NCI-H1105 (cell line): ENCODE results near the gene CANT1.

Experiments
- DNase-seq: peaks from one replicate; lab custom pipeline; 2025; lab: John Stamatoyannopoulos, UW

The CANT1 gene

DNA sequence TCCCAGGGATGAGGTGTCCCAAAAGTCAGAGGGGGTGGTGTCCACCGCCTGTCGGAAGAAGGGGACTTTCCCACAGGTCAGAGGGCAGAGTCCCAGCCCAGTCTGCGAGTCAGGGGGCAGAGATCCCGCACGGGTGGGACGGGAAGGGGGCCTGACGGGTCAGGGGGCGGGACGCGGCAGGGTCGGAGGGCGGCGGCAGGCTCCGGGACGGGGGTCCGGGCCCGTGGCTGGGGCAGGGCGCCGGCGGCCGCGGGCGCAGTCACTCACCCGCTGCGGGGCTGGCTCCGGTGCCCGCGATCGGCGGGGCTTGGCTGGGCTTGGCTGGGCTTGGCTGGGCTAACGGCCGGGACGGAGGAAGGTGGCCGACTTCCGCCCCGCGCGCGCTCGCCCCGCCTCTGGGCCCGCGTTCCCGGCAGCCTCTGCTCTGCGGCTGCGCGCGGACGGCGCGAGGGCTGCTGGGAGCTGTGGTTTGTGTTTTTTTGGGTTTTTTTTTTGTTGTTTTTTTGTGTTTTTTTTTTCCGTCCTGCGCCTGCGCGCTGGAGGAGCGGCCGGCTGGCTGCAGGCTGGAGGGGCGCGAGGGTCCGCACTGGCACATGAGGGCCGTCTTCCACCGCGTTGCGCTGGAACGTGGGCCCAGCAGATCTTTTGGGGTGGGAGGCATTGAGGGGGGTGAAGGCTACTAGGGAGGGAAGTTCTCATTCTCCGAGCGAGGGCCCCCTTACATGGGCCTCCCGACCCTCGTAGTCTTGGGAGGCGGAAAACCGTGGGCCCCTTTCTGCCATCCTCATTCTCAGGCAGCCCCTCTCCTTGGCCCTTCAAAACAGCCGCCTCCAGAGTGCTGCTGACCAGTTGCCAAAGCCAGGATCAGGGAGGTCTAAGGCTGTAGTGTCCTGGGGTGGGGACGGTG, at the start of gene CANT1:
Gene CANT1 (minus strand): TSS at position 368 of the 907 bp plus-strand sequence. CDS start 12,142 bp downstream, outside the sequence.
- DNase-seq = peak; percentile 68

DNA sequence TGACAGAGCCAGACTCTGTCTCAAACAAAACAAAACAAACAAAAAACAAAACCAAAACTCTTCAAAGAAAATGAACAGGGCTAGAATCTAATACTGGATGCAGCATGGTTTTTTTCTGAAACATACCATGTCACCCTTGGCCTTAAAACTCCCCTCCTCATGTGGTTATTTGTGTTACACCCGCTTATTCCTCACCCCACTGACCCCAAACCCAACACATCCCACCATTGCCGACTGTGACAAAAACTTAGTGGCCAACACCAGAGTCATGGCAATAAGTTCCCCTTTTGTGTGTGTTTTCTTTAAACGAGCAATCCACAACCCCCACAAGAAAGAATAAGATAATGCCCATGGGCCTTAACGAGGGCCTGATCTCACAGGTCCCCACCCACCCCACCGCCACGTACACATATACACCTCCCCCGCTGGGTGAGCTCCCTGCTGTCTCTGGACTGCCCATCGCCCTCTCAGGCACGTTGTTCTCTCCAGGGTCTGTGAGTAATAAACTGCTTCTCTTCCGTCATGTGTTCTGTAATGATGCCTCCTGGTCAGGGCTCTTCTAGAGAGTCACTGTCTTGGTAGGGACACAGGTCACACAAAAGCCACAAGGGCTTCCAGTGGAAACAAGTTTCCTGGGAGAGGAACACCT, 48.3 kb upstream of the CANT1 start:
- no peak for DNase-seq

DNA sequence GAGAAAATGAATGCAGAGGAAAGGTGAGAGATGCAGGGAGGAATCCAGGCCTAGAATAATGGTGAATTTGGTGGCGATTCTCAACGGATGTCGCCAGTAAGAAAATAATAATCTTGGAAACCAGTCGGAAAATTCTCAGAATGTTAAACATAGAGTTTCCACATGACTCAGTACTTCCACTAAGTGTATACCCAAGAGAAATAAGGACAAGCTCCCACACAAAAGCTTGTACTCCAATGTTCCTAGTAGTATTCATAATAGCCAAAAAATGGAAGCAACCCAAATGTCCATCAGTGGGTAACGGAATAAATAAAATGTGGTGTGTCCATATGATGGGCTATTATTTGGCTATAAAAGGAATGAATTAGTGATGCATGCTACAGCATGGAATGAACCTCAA, 45.6 kb upstream of the CANT1 start:
- no peak for DNase-seq

DNA sequence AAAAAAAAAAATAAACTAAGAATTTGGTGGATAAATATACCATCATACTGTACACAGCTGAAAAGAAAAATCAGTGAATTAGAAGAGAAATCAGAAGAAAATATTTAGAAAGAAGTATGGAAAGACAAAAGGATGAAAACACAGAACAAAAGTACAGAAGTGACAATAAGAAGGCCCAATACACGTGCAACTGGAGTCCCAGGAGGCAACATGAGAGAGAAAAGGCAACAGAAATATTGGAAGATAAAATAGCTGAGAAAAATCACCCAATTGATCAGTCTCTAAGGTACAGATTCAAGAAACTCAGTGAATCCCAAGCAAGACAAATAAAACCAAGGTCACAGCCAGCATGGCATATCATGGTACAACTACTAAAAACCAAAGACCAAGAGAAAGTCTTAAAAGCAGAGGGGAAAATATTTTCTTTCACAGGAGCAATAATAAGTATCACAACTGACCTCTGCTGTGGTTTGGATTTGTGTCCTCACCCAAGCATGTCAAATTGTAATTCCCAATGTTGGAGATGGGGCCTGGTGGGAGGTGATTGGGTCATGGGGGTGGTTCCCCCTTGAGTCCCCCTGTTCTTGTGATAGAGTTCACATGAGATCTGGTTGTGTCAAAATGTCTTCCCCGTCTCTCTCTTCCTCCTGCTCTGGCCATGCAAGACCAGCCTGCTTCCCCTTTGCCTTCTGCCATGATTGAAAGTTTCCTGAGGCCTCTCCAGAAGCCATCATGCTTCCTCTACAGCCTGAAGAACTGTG, 44.8 kb upstream of the CANT1 start:
- DNase-seq = no peak

DNA sequence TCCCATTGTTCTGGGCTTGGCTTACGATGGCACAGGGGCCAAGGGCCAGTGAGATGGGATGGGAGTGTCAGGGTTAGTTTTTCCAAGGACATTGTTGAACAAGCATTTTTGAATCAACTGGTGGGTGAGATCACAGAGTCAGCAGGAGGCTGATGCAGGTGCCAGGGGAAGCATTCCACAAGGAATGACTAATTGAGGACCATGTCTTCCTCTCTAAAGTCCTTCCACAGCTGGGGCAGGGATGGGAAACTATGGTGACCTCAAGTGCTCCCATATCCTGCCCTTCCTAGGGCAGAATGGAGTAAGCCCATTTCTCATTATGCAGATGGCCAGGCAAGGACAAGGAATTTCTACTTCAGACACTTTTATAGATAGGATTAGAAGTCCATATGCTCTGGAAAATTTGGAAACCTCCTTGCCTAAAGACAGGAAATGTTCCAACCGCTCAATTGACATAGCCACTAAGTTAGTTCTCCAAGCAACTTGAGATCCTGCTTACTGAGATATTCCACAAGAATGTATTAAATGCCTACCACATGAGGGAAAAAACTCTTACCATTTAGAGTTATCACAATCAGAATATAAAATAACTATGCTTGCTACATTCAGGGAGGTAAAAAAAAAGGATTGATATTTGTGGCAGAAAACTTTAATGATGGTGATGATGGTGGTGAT, 43.8 kb upstream of the CANT1 start:
- no peak for DNase-seq

DNA sequence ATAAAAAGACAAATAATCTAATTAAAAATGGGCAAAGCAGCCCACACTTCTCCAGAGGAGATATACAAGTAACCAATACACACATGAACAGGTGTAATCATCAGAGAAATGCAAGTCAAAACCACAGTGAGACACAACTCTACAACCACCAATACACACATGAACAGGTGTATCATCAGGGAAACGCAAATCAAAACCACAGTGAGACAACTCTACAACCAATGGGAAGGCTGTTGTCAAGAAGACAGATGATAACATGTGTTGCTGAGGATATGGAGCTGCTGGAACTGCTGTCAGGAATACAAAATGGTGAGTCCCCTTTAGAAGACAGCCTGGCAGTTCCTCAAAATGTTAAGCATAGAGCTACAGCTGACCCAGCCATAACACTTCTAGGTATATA, 42.6 kb upstream of the CANT1 start:
- DNase-seq = no peak

DNA sequence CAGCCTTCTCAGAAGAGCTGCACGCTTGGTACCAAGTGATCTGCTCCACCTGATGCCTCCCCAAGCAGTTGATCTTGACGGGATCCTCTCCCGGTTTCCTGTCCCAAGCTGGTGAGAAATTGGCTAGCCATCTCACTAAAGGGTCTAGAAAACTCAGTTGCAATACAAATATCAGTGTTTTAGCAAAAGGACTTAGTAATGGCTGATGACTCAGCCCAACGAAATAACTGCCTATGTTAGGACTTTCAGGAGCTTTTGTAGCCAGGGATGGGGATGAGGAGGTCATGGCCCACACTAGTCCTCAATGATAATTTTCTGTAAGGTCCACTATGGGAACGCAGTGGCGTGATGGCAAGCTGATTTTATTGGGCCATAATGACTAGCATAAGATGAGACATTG, 41.7 kb upstream of the CANT1 start:
- no peak for DNase-seq

DNA sequence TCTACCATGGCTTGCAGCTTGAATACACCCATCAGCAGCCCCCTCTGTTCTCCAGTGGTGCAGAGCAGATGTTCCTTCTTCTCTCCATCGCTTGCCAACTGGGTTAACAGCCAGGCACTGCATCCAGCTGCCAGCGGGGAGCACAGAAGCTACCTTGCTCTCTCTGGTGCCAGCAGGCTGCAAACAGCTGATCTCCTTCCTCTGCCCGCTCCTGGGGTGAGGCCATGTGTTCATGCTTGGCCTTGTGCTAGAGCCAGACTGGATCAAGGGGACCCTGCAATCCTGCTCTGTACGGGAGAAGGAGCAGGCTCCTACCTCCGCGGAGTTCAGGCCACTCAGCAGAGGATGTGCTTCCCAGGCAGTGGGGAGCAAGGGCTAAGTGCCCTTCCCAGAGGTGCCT, 41.0 kb upstream of the CANT1 start:
- DNase-seq = no peak

DNA sequence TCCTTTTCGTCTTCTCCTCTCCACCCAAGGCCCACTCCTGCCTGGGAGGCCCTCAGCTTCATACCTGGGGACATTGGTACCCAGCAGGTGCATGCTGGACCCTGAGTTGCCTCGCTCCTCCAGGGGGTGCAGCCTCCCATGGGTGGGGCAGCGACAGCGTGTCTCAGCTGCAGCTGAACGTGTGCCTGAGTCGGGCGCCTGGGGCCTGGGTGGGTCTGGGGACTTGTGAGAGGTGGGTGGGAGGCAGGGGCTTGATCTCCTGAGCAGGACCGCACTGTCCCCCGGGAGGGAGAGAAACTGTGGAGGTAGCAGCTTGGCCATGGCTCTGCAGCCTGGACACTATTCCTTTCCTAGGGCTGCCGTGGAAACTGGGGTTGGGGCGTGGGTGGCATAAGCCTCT, 40.3 kb upstream of the CANT1 start:
- DNase-seq = no peak

DNA sequence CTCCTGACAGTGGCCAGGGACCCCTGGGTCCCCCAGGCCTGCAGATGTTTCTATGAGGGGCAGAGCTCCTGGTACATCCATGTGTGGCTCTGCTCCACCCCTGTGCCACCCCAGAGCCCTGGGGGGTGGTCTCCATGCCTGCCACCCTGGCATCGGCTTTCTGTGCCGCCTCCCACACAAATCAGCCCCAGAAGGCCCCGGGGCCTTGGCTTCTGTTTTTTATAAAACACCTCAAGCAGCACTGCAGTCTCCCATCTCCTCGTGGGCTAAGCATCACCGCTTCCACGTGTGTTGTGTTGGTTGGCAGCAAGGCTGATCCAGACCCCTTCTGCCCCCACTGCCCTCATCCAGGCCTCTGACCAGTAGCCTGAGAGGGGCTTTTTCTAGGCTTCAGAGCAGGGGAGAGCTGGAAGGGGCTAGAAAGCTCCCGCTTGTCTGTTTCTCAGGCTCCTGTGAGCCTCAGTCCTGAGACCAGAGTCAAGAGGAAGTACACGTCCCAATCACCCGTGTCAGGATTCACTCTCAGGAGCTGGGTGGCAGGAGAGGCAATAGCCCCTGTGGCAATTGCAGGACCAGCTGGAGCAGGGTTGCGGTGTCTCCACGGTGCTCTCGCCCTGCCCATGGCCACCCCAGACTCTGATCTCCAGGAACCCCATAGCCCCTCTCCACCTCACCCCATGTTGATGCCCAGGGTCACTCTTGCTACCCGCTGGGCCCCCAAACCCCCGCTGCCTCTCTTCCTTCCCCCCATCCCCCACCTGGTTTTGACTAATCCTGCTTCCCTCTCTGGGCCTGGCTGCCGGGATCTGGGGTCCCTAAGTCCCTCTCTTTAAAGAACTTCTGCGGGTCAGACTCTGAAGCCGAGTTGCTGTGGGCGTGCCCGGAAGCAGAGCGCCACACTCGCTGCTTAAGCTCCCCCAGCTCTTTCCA, 39.5 kb upstream of the CANT1 start:
- no peak for DNase-seq

DNA sequence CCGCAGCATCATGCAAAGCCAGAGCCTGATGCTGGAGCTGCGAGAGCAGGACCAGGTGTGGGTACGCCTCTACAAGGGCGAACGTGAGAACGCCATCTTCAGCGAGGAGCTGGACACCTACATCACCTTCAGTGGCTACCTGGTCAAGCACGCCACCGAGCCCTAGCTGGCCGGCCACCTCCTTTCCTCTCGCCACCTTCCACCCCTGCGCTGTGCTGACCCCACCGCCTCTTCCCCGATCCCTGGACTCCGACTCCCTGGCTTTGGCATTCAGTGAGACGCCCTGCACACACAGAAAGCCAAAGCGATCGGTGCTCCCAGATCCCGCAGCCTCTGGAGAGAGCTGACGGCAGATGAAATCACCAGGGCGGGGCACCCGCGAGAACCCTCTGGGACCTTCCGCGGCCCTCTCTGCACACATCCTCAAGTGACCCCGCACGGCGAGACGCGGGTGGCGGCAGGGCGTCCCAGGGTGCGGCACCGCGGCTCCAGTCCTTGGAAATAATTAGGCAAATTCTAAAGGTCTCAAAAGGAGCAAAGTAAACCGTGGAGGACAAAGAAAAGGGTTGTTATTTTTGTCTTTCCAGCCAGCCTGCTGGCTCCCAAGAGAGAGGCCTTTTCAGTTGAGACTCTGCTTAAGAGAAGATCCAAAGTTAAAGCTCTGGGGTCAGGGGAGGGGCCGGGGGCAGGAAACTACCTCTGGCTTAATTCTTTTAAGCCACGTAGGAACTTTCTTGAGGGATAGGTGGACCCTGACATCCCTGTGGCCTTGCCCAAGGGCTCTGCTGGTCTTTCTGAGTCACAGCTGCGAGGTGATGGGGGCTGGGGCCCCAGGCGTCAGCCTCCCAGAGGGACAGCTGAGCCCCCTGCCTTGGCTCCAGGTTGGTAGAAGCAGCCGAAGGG, 38.6 kb upstream of the CANT1 start:
- DNase-seq = no peak

DNA sequence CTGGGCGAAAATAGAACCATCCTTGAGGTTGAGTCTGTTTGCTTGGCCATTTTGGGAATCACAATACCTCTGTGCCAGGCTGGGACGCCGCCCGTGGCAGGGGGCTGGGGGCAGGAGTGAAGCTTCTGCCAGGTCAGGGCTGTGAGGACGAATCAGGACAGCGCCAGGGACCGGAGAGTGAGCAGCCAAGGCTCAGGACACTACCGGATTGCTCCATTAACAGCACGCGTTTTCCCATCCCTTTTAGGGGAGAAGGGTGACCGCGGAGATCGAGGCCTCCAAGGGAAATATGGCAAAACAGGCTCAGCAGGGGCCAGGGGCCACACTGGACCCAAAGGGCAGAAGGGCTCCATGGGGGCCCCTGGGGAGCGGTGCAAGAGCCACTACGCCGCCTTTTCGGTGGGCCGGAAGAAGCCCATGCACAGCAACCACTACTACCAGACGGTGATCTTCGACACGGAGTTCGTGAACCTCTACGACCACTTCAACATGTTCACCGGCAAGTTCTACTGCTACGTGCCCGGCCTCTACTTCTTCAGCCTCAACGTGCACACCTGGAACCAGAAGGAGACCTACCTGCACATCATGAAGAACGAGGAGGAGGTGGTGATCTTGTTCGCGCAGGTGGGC, 37.8 kb upstream of the CANT1 start:
- no peak for DNase-seq

DNA sequence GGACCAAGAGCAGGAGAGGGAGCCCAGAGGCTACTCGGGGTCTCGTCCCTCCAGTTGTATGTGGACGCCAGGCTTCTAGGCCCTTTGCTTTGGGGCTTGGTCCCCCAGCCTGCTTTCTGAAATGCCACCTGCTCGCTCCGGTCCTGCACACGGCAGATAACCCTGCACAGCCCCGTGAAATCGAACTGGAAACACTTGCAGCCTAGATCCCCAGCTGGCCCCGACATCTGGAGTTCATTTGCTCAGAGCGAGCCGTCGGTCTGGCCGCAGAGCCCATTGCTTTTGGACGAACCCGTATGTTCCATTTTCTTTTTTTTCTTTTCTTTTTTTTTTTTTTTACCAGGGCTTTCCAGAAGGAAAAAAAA, 37.3 kb upstream of the CANT1 start:
- no peak for DNase-seq

DNA sequence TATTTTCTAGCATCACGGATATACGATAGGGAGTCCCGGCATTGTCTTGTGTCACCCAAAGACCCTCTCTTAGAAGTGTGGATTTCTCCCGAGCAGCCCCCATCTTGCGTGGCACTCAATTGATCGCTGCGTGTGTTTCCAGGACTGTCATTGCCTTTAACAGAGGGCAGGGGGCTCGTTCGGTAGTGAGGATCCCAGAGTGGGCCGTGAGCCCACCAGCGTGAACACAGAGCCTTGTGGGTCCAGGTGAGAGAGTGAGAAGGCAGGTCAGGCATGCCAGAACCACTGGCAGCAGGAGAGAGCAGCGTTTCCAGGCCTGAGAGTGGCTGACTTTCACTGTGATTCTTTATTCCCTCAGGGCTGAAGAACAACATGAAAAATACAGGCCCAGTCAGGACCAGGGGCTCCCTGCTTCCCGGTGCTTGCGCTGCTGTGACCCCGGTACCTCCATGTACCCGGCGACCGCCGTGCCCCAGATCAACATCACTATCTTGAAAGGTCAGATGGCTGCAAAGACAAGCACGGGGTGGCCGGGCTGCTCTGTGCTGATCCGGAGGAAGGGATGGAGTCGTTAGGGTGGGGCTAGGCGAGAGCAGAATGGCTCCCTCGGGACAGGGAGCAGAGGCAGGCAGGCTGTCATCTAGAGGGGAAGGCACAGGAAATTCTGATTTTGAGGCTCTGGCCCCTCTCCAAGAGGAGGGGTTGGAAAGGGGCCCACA, 36.8 kb upstream of the CANT1 start:
- no peak for DNase-seq

DNA sequence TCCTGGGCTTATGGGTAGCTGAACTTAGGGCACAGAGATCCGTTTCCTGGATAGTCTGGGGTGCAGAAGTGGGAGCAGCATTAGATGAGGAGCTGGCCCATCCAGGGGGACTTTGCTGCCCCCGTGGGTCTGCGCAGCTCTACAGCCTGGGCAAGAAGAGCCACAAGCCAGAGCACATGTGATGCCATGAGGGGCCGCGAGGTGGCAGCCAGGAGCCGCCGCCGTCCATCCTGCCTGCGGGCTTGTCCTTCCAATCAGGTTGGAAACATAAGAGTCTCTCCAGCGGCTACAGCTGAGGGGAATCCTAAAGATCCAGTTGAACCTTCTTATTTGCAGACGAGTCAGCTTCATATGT, 36.3 kb upstream of the CANT1 start:
- DNase-seq = no peak

DNA sequence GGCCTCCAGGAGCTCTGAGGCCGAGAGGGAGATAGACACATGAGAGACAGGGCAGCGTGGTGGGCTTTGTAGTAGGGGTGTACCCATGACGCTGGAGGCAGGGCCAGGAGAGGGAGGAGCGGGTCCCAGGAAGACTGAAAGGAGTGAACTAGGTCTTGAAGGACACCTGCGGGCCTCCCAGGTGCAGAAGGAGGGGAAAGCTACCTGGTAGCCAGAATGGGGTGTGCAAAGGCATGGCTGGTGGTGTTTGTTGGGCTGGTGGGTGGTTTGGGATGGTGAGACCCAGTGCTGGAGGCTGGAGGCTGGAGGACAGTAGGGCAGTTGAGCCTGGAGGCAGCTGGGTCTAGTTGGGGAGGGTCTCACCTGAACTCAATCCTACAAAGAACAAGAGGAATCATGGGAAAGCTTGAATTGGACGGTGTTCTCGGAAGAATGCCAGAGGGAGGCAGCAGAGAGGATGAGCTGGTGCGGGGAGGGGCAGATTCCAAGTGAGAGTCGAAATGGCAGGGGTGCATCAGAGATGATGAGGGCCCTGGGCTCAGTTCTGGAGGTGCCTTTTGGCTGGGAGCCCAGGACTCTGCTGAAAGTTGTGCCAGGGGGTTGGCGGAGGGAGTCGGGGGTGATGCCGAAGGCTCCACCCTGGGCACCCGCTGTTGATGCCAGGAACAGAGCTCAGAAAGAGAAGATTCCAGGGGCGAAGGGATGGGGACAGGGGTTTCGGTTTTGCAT, 35.6 kb upstream of the CANT1 start:
- no peak for DNase-seq

DNA sequence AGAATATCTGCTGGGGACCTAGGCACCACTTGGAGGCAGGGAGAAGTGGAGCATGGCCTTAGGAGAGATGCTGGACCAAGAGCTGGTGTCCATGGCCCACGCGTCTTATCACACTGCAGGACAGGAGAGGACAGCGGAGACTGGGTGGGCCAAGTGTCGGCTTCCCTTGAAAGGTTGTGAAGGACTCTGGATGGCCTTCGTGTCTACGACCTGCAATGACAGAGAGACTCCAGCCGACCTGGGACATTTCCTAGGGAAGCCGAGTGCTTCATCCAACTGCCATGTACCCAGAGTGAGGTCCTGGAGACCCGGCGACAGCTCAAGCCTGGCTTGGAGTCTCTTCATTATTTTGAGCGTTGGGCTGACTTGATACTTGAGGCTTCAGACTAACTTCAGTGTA, 34.9 kb upstream of the CANT1 start:
- no peak for DNase-seq

DNA sequence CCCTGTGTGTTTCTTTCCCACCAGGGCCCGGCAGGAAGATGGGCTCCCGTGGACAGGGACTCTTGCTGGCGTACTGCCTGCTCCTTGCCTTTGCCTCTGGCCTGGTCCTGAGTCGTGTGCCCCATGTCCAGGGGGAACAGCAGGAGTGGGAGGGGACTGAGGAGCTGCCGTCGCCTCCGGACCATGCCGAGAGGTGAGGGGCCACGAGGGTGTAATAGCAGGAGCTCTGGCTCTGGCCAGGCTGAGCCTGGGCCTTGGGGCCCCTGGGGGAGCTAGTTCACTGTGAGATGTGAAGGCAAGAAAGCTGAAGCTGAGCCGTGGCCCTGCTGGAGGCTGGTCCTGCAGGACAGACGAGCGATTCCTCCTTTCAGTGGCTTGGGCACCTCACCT, 34.4 kb upstream of the CANT1 start:
- DNase-seq = no peak
